DMS 273 (cell line): Measurements from ENCODE around the gene PIGQ.

Experiments used
- DNase-seq: peaks from one replicate; lab custom pipeline; 2025; ENCODE audit not compliant: unreplicated experiment; lab: John Stamatoyannopoulos, UW

PIGQ gene

DNA sequence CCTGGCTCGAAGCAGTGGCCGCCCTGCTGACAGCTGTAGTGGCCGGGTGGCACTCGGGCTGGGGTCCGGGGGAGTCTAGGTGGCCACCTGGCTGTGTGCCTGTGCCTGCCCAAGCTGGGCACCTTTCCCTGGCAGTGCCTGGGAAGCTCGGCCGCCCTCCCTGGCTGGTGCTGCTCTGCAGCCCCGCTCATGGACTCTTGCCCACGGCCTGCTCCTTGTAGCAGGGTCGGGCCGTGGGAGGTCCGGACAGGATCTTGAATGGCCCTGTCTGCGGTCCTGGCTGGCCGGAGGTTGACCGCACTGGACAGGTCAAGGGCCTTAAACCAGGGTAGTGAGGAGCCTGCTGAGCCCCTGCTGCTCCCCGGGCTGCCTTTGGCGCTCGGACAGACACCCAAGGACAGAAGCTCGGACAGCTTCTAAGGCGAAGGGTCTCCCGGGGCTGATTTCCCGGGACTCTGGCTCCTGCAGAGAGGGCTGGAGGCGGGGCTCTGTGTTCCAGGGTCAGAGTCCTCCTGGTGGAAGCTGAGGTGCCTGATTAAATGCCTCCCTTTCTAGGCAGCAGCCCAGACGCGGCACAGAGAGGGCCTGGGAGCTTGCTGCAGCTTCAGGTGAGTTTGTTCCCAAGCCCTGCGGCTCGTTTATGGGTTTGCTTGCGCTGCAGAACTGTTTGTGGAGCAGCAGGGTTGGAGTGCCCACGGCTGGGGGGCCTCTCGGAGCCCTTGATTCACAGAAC lies 36.2 kb upstream of the PIGQ start:
- peak; percentile 34 for DNase-seq

DNA sequence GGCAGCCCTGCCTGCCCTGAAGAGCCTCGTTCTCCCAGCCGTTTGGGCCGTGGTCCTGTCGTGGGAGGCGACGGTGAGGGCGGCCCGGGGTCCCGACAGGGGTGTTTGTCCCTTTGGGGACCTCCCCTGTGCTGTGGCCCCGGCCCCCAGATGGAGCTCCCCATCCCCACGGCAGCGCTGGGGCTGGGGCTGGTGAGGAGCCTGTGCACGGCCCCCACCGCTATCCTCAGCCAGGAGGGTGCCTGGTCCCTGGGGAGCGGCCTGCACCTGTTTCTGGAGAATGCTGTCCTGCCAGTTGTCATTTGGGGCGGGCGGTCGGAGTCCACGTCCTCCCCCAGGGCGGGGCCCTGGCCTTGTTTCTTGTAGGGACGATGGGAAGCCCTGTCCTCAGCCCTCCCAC lies 35.6 kb upstream of the PIGQ start:
- DNase-seq: no peak

DNA sequence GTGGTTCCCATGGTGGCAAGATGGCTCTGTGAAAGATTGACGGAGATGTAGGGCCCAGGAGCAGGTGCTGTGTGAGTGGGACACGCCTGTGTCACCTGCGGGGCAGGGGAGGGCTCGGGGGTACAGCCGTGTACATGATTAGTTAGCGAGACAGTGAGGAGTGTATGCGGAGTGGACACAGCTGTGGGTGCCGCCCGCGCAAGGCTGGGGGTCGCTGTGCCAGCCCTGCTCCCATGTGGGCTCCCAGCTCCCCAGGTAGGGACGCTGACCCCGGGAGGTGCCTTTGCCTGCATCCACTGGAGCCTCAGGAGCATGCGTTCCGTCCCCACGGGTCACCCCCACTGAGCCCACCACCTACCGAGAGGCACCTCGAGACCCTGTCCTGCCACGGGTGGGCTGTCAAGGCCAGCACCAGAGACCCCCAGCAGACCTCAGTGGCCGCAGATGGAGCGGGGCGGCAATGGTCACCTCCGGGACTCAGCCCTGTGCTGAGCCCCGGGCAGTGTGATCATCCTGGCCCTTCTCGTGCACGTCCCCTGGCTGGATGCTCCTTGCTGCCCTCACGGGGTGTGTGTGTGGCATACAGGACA lies 34.8 kb upstream of the PIGQ start:
- DNase-seq: no peak

DNA sequence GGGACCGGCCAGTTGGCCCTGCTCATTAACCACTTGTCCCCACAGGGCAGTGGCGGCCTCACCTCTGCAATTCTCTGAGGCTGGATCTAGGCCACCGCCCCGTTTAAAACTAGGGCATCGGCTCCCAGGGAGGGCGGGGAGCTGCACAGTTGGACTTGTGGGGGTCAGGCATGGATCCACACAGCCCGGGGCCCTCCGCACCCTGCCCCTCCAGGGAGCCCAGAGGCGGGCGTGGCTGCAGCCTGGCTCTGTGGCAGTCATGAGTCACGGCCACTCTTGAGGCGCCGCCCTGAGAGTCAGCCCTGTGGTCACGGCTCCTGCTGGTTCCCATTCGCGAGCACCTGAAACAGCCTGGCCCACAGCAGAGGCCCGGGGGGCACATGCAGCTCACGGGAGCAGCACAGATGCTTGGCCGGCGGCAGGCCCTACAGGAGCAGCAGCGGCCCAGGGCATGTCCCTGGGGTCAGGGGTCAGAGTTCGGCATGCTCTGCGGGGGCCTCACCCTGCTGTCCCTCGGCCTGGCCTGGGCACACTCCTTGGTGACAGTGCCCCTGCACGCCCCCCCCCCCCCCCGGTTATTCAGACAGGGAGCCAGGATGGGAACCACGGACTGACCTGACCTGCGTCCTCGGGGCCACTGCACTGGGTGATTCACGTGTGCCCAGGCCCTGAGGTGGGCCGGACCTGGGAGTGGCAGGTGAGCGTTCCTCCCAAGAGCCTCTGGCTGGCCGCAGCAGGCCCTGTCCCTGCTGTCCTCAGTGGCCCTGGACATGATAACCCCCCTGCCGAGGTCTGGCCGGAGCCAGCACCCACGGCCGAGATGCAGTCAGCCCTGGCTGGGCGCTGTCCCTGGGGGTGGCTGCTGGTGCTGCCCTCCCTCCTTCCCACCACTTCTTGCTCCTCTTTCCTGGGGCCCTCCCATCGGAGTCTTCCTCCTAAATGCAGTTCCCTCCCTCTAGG lies 34.0 kb upstream of the PIGQ start:
- no peak for DNase-seq

DNA sequence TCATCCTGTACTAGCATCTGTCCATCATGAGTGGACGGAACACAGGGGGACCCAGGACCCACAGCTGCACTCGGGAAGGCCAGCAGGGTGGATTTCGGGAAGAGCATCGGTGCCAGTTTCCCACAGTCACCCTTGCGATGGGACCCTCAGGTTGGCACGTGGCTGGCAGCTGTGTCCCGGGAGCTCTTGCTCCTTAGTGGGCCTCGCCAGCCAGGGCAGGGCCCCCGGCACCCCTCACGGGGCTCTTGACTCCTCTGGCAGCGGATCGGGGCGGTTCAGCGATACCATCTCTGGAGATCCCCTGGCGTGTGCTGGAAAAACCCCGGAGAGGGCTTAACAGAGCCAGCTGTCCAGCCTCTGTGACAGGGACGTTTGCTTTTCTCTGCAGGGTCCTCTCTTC lies 33.0 kb upstream of the PIGQ start:
- DNase-seq: no peak

DNA sequence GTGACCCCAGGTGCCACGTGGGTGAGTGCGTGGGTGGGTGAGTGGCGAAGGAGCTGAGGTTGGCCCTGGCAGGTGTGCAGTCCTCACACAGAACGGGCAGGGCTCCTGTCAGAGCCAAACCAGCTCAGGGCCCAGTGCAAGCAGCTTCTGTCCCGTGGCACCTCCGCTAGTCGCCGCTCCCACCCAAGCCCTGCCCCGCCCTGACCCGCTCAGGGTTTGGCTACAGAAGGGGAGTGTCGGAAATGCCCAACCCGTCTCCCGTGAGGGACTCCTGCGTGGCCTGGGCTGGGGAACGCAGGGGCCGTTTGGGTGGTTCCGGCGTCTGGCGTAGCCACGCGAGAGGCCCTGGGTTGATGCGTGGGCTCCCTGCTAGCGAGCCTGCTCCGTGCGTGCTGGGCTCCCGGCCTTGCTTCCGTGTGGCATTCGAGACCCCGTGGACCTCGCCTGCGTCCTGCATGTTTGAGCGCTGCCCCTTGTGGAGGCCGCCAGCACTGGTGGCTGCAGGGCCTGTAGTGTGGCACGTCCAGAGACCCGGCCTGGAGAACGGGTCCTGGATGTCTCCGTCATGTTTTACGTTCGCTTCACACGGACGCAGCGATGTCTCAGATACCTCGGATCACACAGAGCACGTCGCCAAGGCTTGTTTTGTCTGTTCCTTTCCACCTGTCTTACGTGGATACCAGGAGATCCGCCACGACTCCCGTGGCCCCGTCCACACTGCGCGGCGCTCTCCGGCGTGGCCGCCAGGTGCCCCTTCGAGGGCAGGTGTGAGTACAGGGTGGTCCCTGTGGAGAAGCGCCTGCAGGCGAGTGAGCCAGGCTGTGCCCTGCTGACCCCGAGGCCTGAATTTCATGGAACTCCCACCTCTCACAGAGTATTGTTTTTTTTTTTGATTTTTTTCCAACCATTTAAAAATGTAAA lies 32.1 kb upstream of the PIGQ start:
- DNase-seq: no peak

DNA sequence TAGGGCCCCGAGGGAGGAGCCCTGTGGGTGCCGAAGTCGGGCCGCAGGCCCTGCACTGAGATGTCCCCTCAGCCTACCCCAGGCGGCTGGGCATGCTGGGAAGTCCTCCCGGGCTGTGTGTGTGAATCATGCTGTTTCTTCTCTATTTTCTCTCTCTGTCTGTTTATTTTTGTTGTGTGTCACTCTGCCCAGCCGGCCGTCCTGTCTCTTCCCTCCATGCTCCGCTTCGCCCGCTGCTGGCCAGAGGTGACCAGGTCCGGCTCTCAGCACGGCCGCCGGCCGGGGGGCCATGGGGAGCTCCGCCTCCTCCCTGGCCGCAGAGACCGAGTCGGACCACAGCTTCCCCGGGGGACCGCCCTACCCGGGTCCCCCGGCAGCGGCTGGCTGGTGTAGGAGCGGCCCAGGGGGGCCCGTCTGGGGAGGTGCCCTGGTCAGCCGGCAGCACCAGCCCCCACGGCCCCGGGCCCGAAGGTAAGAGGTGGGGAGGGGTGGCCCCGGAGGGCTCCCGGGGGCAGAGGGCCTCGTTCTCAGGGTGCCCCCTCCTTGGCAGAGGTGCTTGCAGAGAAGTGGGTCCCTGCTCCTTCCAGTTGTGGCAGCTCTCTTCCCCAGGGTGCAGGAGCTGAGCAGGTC lies 29.8 kb upstream of the PIGQ start:
- no peak for DNase-seq

DNA sequence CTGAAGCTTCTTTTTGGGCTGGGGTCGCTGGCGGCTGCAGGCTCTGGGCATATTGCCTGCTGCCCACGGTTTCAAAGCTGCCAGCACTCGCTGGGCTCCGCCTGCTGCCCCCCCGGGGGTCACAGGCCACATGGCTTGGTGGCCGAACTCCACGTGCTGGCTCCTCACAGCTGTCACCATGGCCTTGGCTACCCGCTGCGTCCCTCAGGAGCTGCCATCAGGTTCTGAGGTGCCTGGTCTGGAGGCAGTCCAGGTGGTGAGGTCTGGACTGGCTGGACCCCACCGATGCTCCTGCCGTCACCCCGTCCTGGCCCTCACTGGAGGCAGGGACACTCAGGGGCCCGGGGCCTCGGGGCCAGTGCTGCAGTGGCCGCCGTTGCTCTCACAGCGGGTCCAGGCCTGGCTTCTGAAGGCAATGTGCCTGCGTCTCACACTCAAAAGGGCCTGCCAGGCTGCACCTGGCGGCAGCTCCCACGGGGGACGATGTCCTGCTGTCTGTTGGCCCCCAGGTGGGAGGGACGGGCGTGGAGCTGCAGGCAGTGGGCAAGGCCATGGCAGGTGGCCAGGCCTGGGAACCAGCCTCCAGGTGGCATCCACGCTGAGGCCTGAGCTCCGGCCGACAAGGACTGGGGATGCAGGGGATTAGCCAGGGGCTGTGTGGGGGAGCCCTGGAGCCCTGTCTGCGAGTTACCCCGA lies 29.0 kb upstream of the PIGQ start:
- no peak for DNase-seq

DNA sequence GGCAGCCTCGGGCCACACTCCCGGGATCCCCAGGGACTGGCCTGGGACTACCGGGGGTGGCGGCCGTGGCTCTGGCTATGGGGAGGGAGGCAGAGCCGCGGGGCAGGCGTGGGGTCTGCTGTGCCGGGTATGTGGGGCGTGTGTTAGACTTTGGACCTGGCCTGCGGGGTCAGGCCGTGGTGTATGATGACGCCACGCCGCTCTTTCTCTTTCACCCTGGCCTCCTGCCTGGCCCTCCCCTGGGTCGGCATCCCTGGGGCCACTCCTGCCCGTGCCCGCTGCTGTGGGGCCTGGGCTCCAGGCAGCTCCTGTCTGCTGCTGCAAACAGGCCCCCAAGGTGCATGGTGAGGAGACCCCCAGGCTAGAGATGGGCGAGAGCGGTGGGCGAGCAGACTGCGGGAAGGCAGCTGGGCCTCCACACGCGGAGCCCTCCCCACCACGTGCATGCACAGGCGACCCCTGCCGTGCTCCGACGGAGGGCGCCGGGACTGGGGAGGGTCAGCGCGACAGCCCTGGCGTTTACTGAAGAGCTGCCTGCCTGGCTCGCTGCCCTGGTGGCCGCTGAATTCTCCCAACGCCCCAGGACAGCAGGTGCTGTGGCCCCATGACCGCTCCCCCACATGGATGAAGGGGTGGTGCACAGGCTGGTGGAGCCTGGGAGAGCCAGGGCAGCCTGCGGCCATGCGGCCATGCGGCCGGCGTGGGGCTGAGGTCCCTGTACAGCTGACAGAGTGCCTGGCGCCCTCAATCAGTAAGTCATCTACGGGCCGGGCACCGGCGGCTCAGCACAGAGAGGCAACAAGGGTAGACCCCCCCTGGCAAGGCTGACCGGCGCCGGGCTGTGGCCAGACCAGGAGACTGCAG lies 26.2 kb upstream of the PIGQ start:
- no peak for DNase-seq

DNA sequence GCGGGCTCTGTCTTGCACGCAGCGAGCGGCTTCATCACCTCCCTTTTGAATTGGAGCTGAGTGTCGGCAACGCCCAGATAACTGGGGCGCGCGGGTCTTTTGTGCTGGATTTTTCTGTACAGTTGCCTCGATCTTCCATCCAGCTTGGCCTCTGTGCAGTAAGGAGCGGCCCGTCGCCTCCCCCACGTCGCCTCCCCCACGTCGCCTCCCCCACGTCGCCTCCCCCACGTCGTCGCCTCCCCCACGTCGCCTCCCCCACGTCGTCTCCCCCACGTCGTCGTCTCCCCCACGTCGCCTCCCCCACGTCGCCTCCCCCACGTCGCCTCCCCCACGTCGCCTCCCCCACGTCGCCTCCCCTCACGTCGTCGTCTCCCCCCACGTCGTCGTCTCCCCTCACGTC lies 25.3 kb upstream of the PIGQ start:
- no peak for DNase-seq

DNA sequence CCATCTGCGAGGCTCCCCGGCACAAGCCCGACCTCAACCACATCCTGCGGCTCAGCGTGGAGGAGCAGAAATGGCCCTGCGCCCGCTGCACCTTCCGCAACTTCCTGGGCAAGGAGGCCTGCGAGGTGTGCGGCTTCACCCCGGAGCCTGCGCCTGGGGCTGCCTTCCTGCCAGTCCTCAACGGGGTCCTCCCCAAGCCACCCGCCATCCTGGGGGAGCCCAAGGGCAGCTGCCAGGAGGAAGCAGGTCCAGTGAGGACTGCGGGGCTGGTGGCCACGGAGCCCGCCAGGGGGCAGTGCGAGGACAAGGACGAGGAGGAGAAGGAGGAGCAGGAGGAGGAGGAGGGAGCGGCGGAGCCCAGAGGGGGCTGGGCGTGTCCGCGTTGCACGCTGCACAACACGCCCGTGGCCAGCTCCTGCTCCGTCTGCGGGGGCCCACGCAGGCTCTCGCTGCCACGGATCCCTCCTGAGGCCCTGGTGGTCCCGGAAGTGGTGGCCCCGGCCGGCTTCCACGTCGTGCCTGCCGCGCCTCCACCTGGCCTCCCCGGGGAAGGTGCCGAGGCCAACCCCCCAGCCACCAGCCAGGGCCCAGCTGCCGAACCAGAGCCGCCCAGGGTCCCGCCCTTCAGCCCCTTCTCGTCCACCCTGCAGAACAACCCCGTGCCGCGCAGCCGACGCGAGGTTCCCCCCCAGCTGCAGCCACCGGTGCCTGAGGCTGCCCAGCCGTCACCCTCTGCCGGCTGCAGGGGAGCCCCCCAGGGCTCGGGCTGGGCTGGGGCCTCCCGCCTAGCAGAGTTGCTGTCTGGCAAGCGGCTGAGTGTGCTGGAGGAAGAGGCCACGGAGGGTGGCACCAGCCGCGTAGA lies 22.6 kb upstream of the PIGQ start:
- no peak for DNase-seq

DNA sequence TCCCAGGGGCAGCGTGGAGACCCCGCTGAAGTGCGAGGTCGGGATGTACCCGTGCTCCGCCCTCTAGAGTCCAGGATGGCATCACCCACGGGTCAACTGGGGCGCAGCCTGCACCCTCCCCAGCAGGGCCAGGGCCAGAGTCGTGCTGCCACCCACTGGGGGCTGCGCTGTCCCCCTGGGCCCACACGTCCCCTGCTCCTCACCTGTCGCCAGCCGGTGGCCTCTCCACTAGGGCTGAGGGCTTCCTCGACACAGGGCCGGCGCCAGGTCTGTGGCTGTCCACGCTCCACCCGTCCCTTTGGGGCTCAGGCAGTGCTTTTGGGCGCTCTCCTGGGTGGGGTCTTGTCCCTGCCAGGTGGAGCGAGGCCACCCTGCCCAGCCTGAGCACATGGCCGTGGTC lies 21.2 kb upstream of the PIGQ start:
- DNase-seq: no peak

DNA sequence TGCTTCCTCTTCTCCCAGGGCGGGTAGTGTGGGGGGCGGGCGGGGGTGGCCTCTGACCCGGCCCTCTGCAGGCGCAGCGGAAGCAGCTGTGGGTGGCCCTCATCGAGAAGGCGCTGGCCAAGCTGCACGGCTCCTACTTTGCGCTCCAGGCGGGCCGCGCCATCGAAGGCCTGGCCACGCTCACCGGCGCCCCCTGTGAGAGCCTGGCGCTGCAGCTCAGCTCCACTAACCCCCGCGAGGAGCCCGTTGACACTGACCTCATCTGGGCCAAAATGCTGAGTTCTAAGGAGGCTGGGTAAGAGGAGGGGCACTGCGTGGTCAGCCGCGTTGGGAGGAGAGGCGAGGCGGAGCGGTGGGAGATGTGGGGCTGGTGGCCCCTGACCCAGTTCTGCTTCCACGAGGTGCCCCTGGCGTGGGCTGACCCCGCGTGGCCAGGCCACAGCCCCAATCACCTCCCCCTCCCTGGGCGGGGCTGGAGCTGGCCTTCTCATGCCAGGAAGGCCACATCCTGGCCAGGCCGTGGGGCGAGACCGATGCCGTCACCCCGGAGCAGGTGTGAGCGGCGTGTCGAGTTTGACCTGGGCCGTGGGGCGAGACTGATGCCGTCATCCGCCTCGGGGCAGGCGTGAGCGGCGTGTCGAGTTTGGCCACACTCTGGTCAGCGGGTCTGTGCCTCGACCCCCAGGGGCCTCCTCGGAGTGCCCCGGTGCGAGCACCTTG lies 20.1 kb upstream of the PIGQ start:
- no peak for DNase-seq

DNA sequence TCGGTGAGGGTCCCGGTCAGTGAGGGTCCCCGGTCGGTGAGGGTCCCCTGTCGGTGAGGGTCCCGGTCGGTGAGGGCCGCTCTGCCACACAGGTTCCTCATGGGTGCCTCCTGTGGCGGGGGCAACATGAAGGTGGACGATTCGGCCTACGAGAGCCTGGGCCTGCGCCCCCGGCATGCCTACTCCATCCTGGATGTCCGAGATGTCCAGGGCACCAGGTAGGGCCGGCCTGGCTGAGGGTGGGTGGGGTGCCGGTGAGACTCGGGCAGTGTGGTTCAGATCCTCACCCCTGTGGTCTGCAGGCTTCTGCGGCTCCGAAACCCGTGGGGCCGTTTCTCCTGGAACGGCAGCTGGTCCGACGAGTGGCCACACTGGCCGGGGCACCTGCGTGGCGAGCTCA lies 18.6 kb upstream of the PIGQ start:
- DNase-seq: no peak

DNA sequence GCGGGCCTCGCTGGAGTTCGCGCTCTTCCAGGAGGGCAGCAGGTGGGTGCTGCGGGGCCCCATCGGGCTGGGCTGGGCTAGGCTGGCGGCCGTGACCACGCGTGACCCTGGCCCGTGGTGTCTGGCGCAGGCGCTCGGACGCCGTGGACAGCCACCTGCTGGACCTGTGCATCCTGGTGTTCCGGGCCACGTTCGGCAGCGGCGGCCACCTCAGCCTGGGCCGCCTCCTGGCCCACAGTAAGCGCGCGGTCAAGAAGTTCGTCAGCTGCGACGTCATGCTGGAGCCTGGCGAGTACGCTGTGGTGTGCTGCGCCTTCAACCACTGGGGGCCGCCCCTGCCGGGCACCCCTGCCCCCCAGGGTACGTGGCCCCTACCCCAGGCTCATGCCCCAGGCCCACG lies 17.6 kb upstream of the PIGQ start:
- DNase-seq: no peak

DNA sequence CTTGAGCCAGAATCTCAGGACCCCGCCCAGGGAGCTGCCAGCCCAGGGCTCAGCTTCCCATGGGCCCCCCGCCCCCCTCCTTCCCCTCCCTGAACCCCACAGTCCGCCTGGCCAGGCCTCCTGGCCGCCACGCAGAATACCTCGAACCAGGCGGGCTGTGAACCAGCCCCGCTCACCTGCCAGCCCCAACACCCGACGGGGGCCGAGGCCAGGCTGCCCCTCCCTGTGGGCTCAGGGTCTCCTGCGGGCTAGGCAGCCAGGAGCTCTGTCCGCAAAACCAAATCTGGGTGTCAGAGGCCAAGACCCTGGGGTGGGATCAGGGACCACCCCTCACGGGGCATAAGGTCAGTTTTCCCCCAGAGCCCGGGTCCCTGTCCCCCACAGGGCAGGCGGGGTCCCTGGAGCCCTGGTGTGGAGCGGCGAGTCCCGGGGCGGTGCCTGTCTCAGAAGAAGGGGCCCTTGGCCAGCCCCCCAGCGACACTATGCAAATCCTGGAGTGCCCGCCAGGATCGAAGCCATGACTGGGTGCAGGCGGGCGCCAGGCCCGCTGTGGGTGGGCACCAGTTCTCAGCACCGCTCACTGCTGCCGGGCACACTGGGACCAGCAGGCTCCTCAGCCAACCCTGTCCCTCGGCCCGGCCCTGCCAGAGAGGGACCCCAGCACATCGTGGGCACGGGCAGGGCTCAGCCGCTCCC lies 16.0 kb upstream of the PIGQ start:
- DNase-seq: no peak

DNA sequence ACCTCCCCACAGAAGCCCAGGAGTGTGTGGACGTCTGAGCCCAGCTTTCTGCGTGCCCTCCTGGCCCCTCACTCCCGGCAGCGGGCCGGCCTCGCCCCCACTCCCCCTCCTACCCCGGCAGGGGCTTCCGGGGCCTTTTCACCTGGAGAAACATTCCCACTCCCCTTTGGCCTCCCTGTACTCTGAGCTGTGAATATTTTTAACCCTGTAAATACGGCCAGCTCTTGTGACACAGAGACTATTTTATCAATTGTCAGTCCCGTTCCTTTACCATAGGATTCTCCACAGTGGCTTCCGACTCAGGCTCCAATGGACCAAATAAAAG lies 15.5 kb upstream of the PIGQ start:
- no peak for DNase-seq
